NT2/D1 (cell line): Measurements from ENCODE around the gene HECTD1.

Source experiments
- DNase-seq: peaks from one replicate; pipeline ENCODE4 v3.0.0-alpha.2; 2011; ENCODE audit warnings: low read depth, low spot score
- H3K27me3 ChIP-seq: 2 replicates; pipeline ENCODE4 v1.6.0; 2011; ENCODE audit warnings: mild to moderate bottlenecking; ENCODE audit not compliant: insufficient read length, insufficient read depth
- H3K36me3 ChIP-seq: 2 replicates; pipeline ENCODE4 v1.6.1; 2011; ENCODE audit warnings: mild to moderate bottlenecking, low read length, mixed read lengths; ENCODE audit not compliant: insufficient read depth, insufficient read length
- H3K4me1 ChIP-seq: 2 replicates; pipeline ENCODE4 v1.5.1; 2011; ENCODE audit not compliant: insufficient read depth, insufficient read length
- H3K4me3 ChIP-seq: 2 replicates; pipeline ENCODE4 v1.5.1; 2011; ENCODE audit warnings: low read depth; ENCODE audit not compliant: insufficient read length
- H3K9ac ChIP-seq: 2 replicates; pipeline ENCODE4 v1.6.0; 2011; ENCODE audit warnings: low read depth; ENCODE audit not compliant: insufficient read length
- H3K9me3 ChIP-seq: 2 replicates; pipeline ENCODE4 v1.5.1; 2011; ENCODE audit warnings: mild to moderate bottlenecking, low read length; ENCODE audit not compliant: insufficient read depth
- SUZ12 ChIP-seq: IDR thresholded peaks from 2 replicates; pipeline ENCODE4 v1.6.1; 2011; ENCODE audit not compliant: insufficient read length, insufficient read depth; ENCODE audit errors: extremely low read depth
- YY1 ChIP-seq: IDR thresholded peaks from 2 replicates; pipeline ENCODE4 v1.6.1; 2011; ENCODE audit not compliant: insufficient read length, insufficient read depth
- ZNF274 ChIP-seq: IDR thresholded peaks from 2 replicates; pipeline ENCODE4 v1.6.1; 2011; ENCODE audit warnings: mild to moderate bottlenecking, low read depth, low read length

Gene HECTD1

GRCh38 chr14:31162910-31163649 is 44.5 kb downstream of the HECTD1 start:
- no peak for TF ChIP-seq ZNF274
- TF ChIP-seq YY1: no peak
- TF ChIP-seq SUZ12: no peak
- H3K4me3 ChIP-seq: no peak overlapping the region
- no peaks in the 10 kb centered on the region for H3K4me1 ChIP-seq
- H3K9ac ChIP-seq: no peak overlapping the region
- H3K9me3 ChIP-seq: no peaks in the 10 kb centered on the region
- H3K27me3 ChIP-seq: no peaks in the 10 kb centered on the region
- DNase-seq: no peak
- H3K36me3 ChIP-seq: peaks cover 65% of the 10 kb centered on the region

DNA sequence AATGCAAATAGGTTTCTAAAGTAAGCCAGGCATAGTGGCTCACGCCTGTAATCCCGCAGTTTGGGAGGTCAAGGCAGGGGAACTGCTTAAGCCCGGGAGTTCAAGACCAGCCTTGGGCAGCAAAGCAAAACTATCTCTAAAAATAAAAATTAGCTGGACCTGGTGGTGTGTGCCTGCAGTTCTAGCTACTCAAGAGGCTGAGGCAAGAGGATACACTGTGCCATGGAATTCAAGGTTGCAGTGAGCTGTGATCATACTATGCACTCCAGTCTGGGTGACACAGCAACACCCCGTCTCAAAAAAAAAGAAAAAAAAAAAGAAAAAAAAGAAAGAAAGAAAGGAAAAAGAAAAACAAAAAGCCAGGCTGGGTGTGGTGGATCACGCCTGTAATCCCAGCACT is 46.3 kb downstream of the HECTD1 start:
- TF ChIP-seq YY1: no peak
- TF ChIP-seq SUZ12: no peak
- TF ChIP-seq ZNF274: no peak
- peaks cover 62% of the 10 kb centered on the region for H3K36me3 ChIP-seq
- DNase-seq: no peak
- no peak overlapping the region for H3K9ac ChIP-seq
- no peak overlapping the region for H3K4me3 ChIP-seq
- H3K27me3 ChIP-seq: no peaks in the 10 kb centered on the region
- no peaks in the 10 kb centered on the region for H3K4me1 ChIP-seq
- H3K9me3 ChIP-seq: no peaks in the 10 kb centered on the region

DNA sequence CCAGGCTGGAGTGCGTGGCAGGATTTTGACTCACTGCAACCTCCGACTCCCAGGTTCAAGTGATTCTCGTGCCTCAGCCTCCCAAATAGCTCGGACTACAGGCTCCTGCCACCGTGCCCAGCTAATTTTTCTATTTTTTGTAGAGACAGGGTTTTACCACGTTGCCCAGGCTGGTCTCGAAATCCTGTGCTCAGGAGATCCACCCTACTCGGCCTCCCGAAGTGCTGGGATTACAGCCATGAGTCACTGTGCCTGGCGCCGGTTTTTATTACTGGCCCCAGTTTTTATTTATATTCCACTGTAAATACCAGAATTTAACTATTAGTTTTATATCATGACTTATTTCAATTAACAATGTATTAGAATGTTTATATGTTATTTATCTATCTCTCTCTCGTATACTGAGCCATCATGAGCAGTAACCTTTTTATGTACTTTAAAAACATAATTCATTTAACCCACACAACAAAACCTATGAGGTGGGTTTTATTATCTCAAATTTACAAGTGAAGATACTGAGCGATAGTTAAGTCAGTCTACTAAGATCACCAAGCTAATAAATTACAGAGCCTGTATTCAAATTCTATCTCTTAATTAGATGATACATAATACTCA is 47.8 kb downstream of the HECTD1 start:
- H3K4me1 ChIP-seq: no peaks in the 10 kb centered on the region
- no peaks in the 10 kb centered on the region for H3K27me3 ChIP-seq
- H3K36me3 ChIP-seq: peaks cover 62% of the 10 kb centered on the region
- no peak overlapping the region for H3K4me3 ChIP-seq
- no peak overlapping the region for H3K9ac ChIP-seq
- H3K9me3 ChIP-seq: no peaks in the 10 kb centered on the region
- TF ChIP-seq ZNF274: no peak
- no peak for TF ChIP-seq YY1
- no peak for TF ChIP-seq SUZ12
- DNase-seq: no peak

- no peak overlapping the region for H3K9ac ChIP-seq
- no peaks in the 10 kb centered on the region for H3K27me3 ChIP-seq
- no peak overlapping the region for H3K4me3 ChIP-seq
- DNase-seq: no peak
- no peak for TF ChIP-seq SUZ12
- no peak for TF ChIP-seq YY1
- no peaks in the 10 kb centered on the region for H3K4me1 ChIP-seq
- no peaks in the 10 kb centered on the region for H3K9me3 ChIP-seq
- peaks cover 50% of the 10 kb centered on the region for H3K36me3 ChIP-seq
Observed at GRCh38 chr14:31154956-31155355, 52.6 kb downstream of the HECTD1 start.

- DNase-seq: no peak
- TF ChIP-seq YY1 (no peak), ZNF274 (no peak)
- no peaks in the 10 kb centered on the region for H3K27me3 ChIP-seq
- no peak overlapping the region for H3K4me3 ChIP-seq
- H3K36me3 ChIP-seq: peaks cover 55% of the 10 kb centered on the region
- H3K4me1 ChIP-seq: no peaks in the 10 kb centered on the region
- H3K9me3 ChIP-seq: no peaks in the 10 kb centered on the region
- H3K9ac ChIP-seq: no peak overlapping the region
Observed at GRCh38 chr14:31142455-31143087, 65.0 kb downstream of the HECTD1 start.

DNA sequence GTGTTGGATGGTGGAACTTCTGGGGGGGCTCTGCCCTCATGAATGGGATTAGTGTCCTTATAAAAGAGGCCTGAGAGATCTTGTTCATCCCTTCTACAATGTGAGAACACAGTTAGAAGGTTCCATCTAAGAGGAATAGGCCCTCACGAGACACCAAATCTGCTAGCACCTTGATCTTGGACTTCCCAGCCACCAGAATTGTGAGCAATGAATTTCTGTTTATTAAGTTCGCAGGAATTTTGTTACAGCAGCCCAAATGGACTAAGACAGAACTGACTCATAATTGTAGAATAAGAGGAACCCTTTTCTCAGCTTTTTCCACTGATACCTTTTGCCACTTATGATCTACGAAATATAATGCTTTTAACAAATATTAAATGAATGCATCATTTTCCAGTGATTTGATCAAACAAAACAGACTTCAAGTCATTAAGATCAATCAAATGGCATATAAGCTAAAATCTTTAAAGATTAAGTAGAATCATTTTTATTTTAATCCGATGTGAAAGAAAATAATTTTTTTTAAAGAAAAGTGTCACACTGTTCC is 68.2 kb downstream of the HECTD1 start:
- no peak for TF ChIP-seq YY1
- TF ChIP-seq ZNF274: no peak
- no peak for TF ChIP-seq SUZ12
- no peaks in the 10 kb centered on the region for H3K9me3 ChIP-seq
- no peaks in the 10 kb centered on the region for H3K4me1 ChIP-seq
- peaks cover 57% of the 10 kb centered on the region for H3K36me3 ChIP-seq
- no peaks in the 10 kb centered on the region for H3K27me3 ChIP-seq
- no peak overlapping the region for H3K4me3 ChIP-seq
- no peak overlapping the region for H3K9ac ChIP-seq
- no peak for DNase-seq

GRCh38 chr14:31138301-31138700 is 69.3 kb downstream of the HECTD1 start:
- Histone ChIP-seq H3K36me3 (peaks cover 54% of the 10 kb centered on the region), H3K4me1 (no peaks in the 10 kb centered on the region), H3K9ac (no peak overlapping the region), H3K9me3 (no peaks in the 10 kb centered on the region), H3K4me3 (no peak overlapping the region), H3K27me3 (no peaks in the 10 kb centered on the region)
- TF ChIP-seq SUZ12: no peak
- TF ChIP-seq ZNF274: no peak
- no peak for TF ChIP-seq YY1
- no peak for DNase-seq
